KMS-11 (cell line): ENCODE measurements around the gene KIFC3.

Experiments used
- H2AFZ ChIP-seq: fragments of 200-600 bp; sonication (generic); 2 replicates; pipeline ENCODE4 v1.6.1; 2016; ENCODE audit warnings: antibody characterized with exemption, mixed run types, low read depth
- H3K27ac ChIP-seq: fragments of 200-600 bp; sonication (generic); 2 replicates; pipeline ENCODE4 v1.6.1; 2016; ENCODE audit warnings: mild to moderate bottlenecking, mixed run types
- H3K27me3 ChIP-seq: fragments of 200-600 bp; sonication (generic); 2 replicates; pipeline ENCODE4 v1.6.1; 2017; ENCODE audit warnings: mild to moderate bottlenecking, low read depth, mixed run types, moderate library complexity; ENCODE audit not compliant: insufficient read depth
- H3K36me3 ChIP-seq: fragments of 200-600 bp; sonication (generic); 2 replicates; pipeline ENCODE4 v1.6.1; 2017; ENCODE audit warnings: mild to moderate bottlenecking, mixed run types; ENCODE audit not compliant: insufficient read depth
- H3K4me1 ChIP-seq: fragments of 200-600 bp; sonication (generic); 2 replicates; pipeline ENCODE4 v1.6.1; 2016; ENCODE audit warnings: mild to moderate bottlenecking, low read depth, mixed run types; ENCODE audit not compliant: poor library complexity, severe bottlenecking
- H3K4me2 ChIP-seq: fragments of 200-600 bp; sonication (generic); 2 replicates; pipeline ENCODE4 v1.7.0; 2016; ENCODE audit warnings: mild to moderate bottlenecking, mixed run types
- H3K4me3 ChIP-seq: fragments of 200-600 bp; sonication (generic); IDR thresholded peaks from 2 replicates; pipeline ENCODE4 v1.6.1; 2017; ENCODE audit warnings: low read depth, low read length, mixed read lengths; ENCODE audit not compliant: insufficient read depth
- H3K79me2 ChIP-seq: fragments of 200-600 bp; sonication (generic); 2 replicates; pipeline ENCODE4 v1.6.1; 2016; ENCODE audit warnings: low read depth, mixed run types; ENCODE audit not compliant: insufficient read depth
- H3K9ac ChIP-seq: fragments of 200-600 bp; sonication (generic); 2 replicates; pipeline ENCODE4 v1.6.1; 2016; ENCODE audit warnings: mild to moderate bottlenecking, mixed run types
- H4K20me1 ChIP-seq: fragments of 200-600 bp; sonication (generic); 2 replicates; pipeline ENCODE4 v1.6.1; 2016; ENCODE audit warnings: mild to moderate bottlenecking, mixed run types; ENCODE audit not compliant: insufficient read depth
- TF ChIP-seq, protein P1 (sequence below): fragments of 200-600 bp; sonication (generic); conservative IDR thresholded peaks from 2 replicates; pipeline ENCODE4 v1.6.1; 2017; ENCODE audit warnings: low read depth, mild to moderate bottlenecking, antibody characterized with exemption, low read length, moderate library complexity, mixed read lengths

KIFC3 gene

DNA sequence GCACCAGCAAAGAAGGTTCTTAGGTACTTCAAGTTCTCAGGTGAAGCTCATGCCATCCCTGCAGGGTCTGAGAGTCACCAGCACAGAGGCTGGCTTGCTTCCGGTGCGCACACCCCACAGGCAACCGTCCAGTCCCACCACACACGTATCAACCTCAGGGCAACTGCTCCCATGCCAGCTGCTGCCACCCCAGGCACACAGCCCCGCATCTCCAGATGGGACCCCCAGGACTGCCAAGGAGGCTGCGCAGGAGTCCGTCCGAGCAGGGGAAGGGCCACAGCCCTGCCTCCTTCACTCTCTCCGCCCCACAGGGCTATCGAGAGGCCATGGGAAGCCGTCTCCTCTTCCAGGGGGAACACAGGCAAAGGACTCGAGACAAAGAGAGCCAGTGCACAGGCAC is 13.3 kb downstream of the KIFC3 start:
- no peaks in the 10 kb centered on the region for H3K36me3 ChIP-seq

DNA sequence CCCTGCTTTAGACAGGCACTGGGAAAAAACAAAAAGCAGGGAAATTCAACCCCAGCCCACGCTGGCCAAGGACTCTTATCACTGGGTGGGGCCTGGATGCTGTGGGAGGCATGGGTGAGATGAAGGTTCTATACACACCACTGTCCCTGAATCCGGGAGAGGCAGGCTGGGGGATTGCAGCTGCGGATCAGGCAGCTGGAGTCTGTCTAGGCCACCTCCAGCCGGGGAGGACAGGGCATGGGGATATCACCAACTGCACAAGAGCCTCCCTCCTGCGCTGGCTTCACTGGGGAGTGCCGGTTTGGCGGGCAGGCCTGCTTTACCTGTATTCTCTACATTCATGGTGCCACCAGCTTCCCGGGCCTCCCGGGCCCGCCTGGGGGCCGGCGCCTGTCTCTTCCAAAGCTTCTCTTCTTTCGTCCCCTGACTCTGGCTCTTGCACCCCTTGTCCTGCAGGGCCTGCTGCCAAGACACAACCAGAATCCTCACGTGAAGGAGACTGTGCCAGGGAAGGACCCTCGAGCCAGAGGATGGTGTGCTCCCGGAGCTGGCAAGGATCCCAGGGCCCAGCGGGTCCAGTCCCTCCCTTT is 13.9 kb downstream of the KIFC3 start:
- Histone ChIP-seq H3K4me1 (peaks cover 23% of the 10 kb centered on the region), H2AFZ (no peak overlapping the region), H3K79me2 (no peaks in the 10 kb centered on the region), H3K27me3 (no peaks in the 10 kb centered on the region), H3K36me3 (no peaks in the 10 kb centered on the region), H3K4me2 (no peak overlapping the region), H3K9ac (no peak overlapping the region), H3K4me3 (no peak overlapping the region), H4K20me1 (no peaks in the 10 kb centered on the region), H3K27ac (no peak overlapping the region)
- TF ChIP-seq, protein P1, sequence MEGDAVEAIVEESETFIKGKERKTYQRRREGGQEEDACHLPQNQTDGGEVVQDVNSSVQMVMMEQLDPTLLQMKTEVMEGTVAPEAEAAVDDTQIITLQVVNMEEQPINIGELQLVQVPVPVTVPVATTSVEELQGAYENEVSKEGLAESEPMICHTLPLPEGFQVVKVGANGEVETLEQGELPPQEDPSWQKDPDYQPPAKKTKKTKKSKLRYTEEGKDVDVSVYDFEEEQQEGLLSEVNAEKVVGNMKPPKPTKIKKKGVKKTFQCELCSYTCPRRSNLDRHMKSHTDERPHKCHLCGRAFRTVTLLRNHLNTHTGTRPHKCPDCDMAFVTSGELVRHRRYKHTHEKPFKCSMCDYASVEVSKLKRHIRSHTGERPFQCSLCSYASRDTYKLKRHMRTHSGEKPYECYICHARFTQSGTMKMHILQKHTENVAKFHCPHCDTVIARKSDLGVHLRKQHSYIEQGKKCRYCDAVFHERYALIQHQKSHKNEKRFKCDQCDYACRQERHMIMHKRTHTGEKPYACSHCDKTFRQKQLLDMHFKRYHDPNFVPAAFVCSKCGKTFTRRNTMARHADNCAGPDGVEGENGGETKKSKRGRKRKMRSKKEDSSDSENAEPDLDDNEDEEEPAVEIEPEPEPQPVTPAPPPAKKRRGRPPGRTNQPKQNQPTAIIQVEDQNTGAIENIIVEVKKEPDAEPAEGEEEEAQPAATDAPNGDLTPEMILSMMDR = no peak

More for the DNA sequence above, 13.3 kb downstream of the KIFC3 start:
- Histone ChIP-seq H3K4me3 (no peak overlapping the region), H2AFZ (no peak overlapping the region), H3K9ac (no peak overlapping the region), H3K79me2 (no peaks in the 10 kb centered on the region), H3K27me3 (no peaks in the 10 kb centered on the region), H3K27ac (no peak overlapping the region), H3K4me2 (no peak overlapping the region), H4K20me1 (no peaks in the 10 kb centered on the region), H3K4me1 (peaks cover 23% of the 10 kb centered on the region)
- TF ChIP-seq, protein P1 = no peak

DNA sequence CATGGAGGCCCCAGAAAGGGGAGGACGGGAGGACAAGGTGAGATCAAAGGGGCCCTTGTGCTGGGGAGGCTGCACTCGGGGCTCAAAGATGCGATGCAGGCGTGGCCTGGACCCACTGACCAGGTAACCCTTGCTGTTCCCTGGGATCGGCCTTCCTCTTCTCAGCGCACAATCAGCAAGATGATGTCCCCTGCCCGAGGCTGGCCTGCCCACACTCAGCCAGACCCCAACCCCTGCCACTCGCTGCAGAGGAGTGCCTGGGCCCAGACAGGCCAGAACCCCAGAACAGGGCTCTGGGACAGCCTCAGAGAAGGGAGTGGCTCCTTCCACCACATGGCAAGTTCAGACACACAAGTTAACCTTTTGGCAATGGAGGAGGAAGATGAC is 14.8 kb downstream of the KIFC3 start:
- no peak overlapping the region for H2AFZ ChIP-seq
- H3K4me1 ChIP-seq = peaks cover 22% of the 10 kb centered on the region
- no peaks in the 10 kb centered on the region for H4K20me1 ChIP-seq
- no peaks in the 10 kb centered on the region for H3K79me2 ChIP-seq
- no peak overlapping the region for H3K9ac ChIP-seq
- no peak overlapping the region for H3K4me3 ChIP-seq
- H3K4me2 ChIP-seq = no peak overlapping the region
- no peaks in the 10 kb centered on the region for H3K27me3 ChIP-seq
- H3K36me3 ChIP-seq = no peaks in the 10 kb centered on the region
- H3K27ac ChIP-seq = no peak overlapping the region
- TF ChIP-seq, protein P1 = no peak

DNA sequence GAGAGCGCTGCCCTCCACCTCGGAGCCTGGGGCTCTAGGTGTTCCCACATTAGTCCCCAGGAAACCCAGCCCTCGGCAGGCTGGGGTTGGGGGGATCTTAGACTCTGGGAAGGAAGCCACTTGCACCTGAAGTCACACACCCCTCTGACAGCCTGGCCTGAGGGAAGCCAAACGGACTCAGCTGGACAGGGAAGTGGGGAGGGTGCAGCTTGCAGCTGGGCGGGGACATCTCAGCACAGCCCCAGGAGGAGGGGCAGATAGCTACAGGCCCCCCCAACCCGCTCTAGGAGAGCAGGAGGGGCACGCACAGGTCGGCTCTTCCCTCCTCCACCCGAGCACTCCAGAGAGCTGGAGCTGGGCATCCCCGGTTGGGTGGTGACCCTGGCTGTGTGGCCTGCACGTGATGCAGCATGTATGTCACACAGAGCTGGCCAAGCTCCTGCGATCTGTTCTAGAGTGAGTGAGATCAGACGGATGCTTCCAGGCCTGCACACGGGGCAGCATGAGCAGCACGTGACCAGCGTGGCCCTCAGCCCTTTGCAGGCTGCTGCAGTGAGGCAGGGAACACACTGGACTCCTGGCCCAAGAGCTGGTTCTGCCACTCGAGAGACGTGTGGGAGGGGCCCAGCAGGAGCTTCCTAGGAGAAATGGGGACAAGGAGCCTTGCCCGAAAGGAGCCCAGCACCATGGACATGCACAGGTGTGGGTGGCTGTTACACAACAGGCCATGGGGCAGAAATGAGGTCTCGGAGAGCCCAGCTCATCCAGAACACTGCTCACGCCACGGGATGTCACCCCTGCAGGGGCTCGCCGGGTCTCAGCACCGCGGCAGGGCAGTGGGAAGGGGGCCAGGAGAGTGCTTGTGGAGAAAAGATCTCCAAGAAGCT is 15.4 kb downstream of the KIFC3 start:
- no peak overlapping the region for H3K27ac ChIP-seq
- no peaks in the 10 kb centered on the region for H4K20me1 ChIP-seq
- H3K4me3 ChIP-seq = no peak overlapping the region
- H3K36me3 ChIP-seq = no peaks in the 10 kb centered on the region
- TF ChIP-seq, protein P1 = no peak
- H3K27me3 ChIP-seq = no peaks in the 10 kb centered on the region
- H3K4me1 ChIP-seq = peaks cover 16% of the 10 kb centered on the region
- no peak overlapping the region for H3K9ac ChIP-seq
- H3K79me2 ChIP-seq = no peaks in the 10 kb centered on the region
- no peak overlapping the region for H2AFZ ChIP-seq
- H3K4me2 ChIP-seq = no peak overlapping the region
